GM19193 (cell line): ENCODE results near the gene PROB1.

Experiments used
- POLR2A ChIP-seq: IDR thresholded peaks from 4 replicates; pipeline ENCODE4 v1.6.1; 2011; ENCODE audit not compliant: insufficient read depth, insufficient read length; ENCODE audit errors: extremely low read depth

Gene PROB1

GRCh38 chr5:139402561-139403158 is 7.8 kb upstream of the PROB1 start:
- TF ChIP-seq POLR2A, result no peak

GRCh38 chr5:139401546-139401945 is 6.6 kb upstream of the PROB1 start:
- no peak for TF ChIP-seq POLR2A

GRCh38 chr5:139399501-139400121 is 4.7 kb upstream of the PROB1 start:
- TF ChIP-seq POLR2A, result peak; percentile 48

- TF ChIP-seq POLR2A, result no peak
These were observed 3.0 kb upstream of the PROB1 start for GRCh38 chr5:139397921-139398320.

GRCh38 chr5:139396691-139397090 is 1.8 kb upstream of the PROB1 start:
- TF ChIP-seq POLR2A, result no peak

GRCh38 chr5:139395844-139396640 is 1.1 kb upstream of the PROB1 start:
- peak; percentile 28 for TF ChIP-seq POLR2A

GRCh38 chr5:139394123-139394653 is 716 bp downstream of the PROB1 start:
- TF ChIP-seq POLR2A, result no peak

GRCh38 chr5:139393497-139394122 is 1.3 kb downstream of the PROB1 start:
- no peak for TF ChIP-seq POLR2A

- TF ChIP-seq POLR2A, result peak; percentile 24
These were observed 2.0 kb downstream of the PROB1 start for GRCh38 chr5:139392678-139393496.

GRCh38 chr5:139392324-139392677 is 2.6 kb downstream of the PROB1 start:
- TF ChIP-seq POLR2A, result peak; percentile 29

GRCh38 chr5:139391570-139392323 is 3.2 kb downstream of the PROB1 start:
- TF ChIP-seq POLR2A, result peak; percentile 57

GRCh38 chr5:139390639-139391569 is 4.0 kb downstream of the PROB1 start:
- TF ChIP-seq POLR2A, result peak; percentile 12

- TF ChIP-seq POLR2A, result peak; percentile 95
These were observed 4.9 kb downstream of the PROB1 start, which contains the start of gene MZB1 for GRCh38 chr5:139389701-139390638. TSS of gene MZB1 (minus strand) at chr5:139389913. CDS start at chr5:139389856, 57 bp downstream.
